ENCODE results near the gene TBCA.
"Not testable (repeated sequence)": the region's sequence is repeated elsewhere in the genome, so short reads cannot be mapped to it uniquely, and the experiment has no call there.

Gene TBCA

GRCh38 chr5:77719666-77720363 lies 56.3 kb downstream of the TBCA start:
- intact Hi-C loops (cut with DNase I): no loop called here
- DNase-seq: no peak

GRCh38 chr5:77718934-77719610 lies 57.1 kb downstream of the TBCA start:
- no peak for DNase-seq
- intact Hi-C loops (cut with DNase I): no loop called here

- DNase-seq: no peak
- intact Hi-C loops (cut with DNase I): no loop called here
These were observed 66.0 kb downstream of the TBCA start for GRCh38 chr5:77709993-77710685.

GRCh38 chr5:77709340-77709739 lies 66.8 kb downstream of the TBCA start:
- intact Hi-C loops (cut with DNase I): no loop called here
- DNase-seq: no peak

GRCh38 chr5:77707791-77708190 lies 68.3 kb downstream of the TBCA start:
- intact Hi-C loops (cut with DNase I): no loop called here
- DNase-seq: no peak

- intact Hi-C loops (cut with DNase I); DNase-seq: not testable (repeated sequence)
These were observed 76.6 kb downstream of the TBCA start for GRCh38 chr5:77699569-77699968.

- no peak for DNase-seq
- intact Hi-C loops (cut with DNase I): no loop called here
These were observed 77.2 kb downstream of the TBCA start for GRCh38 chr5:77698920-77699319.

- intact Hi-C loops (cut with DNase I): no loop called here
- no peak for DNase-seq
These were observed 78.4 kb downstream of the TBCA start for GRCh38 chr5:77697692-77698091.

GRCh38 chr5:77696120-77696519 lies 80.0 kb downstream of the TBCA start:
- intact Hi-C loops (cut with DNase I): no loop called here
- no peak for DNase-seq

GRCh38 chr5:77693913-77694312 lies 82.2 kb downstream of the TBCA start:
- intact Hi-C loops (cut with DNase I): no loop called here
- DNase-seq: no peak

- peak in 5 of 10 donors; percentile 10 to 84 (median 44) for DNase-seq
- intact Hi-C loops (cut with DNase I): no loop called here
These were observed 92.9 kb downstream of the TBCA start for GRCh38 chr5:77683171-77683732.

GRCh38 chr5:77670526-77670925 lies 105.6 kb downstream of the TBCA start:
- intact Hi-C loops (cut with DNase I): no loop called here
- DNase-seq: no peak

- DNase-seq: no peak
- intact Hi-C loops (cut with DNase I): no loop called here
These were observed 106.5 kb downstream of the TBCA start for GRCh38 chr5:77669677-77670076.

- intact Hi-C loops (cut with DNase I): no loop called here
- DNase-seq: no peak
These were observed 112.9 kb downstream of the TBCA start for GRCh38 chr5:77663090-77663863.

- intact Hi-C loops (cut with DNase I): no loop called here
- DNase-seq: no peak
These were observed 113.5 kb downstream of the TBCA start for GRCh38 chr5:77662635-77663034.

GRCh38 chr5:77658662-77659061 lies 117.5 kb downstream of the TBCA start:
- DNase-seq: no peak
- intact Hi-C loops (cut with DNase I): no loop called here

GRCh38 chr5:77651343-77651742 lies 124.8 kb downstream of the TBCA start:
- no peak for DNase-seq
- intact Hi-C loops (cut with DNase I): no loop called here

- no peak for DNase-seq
- intact Hi-C loops (cut with DNase I): no loop called here
These were observed 125.5 kb downstream of the TBCA start for GRCh38 chr5:77650686-77651085.

GRCh38 chr5:77649776-77650175 lies 126.4 kb downstream of the TBCA start:
- no peak for DNase-seq
- intact Hi-C loops (cut with DNase I): loop anchor here (5.0 to 10.0 kb wide), 3 partner anchors 128 to 515 kb away; partner anchors contain the start of gene TBCA

- peak in 1 of 10 donors; percentile 81 for DNase-seq
- intact Hi-C loops (cut with DNase I): loop anchor here (5.0 to 10.0 kb wide), 3 partner anchors 131 to 519 kb away; partner anchors contain the start of gene TBCA
These were observed 130.0 kb downstream of the TBCA start for GRCh38 chr5:77645995-77646639.

Measured in posterior cingulate gyrus (tissue), 11 donors.